ENCODE results near the gene HM13. TPM values are rescaled to one million over a fixed set of nuclear protein-coding genes. Genes with fewer than 3 reads are reported as not detected.

HM13 gene
- total and polyA plus RNA-seq, 2 experiments from 2014 or later: 126 to 150 TPM

DNA sequence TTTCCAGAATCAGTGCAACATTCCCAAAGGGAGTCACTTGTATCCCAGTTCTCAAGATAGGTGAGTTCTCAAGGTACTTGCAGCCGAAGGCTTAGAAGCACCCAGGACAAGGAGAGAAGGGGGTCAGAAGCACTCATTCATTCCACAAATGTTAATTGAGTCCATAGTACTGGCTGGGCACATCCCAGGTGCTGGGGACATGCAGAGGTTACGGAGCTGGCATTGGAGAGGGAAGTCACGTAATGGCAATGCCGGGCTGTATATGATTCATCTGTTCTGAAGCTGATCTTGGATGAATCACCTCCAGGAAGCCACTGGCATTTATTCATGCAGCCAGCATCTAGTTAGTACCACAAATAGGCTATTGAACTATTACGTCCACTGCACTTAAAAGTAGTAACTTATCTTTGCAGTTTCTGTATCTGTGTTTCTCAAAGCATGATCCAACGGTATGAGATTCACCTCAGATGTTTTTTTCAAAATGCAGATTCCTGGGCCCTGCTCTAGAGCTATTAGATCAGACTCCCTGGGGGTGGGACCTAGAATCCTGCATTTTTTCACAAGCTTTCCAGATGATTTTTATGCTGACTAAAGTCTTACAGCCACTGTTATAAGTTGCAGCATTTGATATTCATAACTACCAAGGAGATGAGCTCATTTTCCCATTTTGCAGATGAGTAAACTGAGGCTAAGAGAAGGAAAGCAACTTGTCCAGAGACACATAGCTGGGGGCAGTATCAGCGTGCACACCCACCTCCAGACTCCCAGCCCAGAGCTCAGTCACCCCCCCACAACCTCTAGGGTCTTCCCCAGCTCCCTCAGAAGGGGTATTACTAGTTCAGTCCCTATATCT is 46.7 kb downstream of the HM13 start:
- Histone ChIP-seq H4K20me1 (replicated peaks; ENCODE audit: insufficient read depth) (peaks cover 22% of the 10 kb centered on the region; the same call in 1 of the 2 replicates), H3K4me3 (no peak overlapping the region), H3F3A (replicated peaks; ENCODE audit: low read depth) (peaks cover 71% of the 10 kb centered on the region), H3K4me1 (ENCODE audit: insufficient read depth) (peaks cover 13% of the 10 kb centered on the region), H3K27ac (ENCODE audit: low read depth) (peak overlapping the region; percentile 75), H2AFZ (no peak overlapping the region), H3K4me2 (no peak overlapping the region), H3K79me2 (replicated peaks; ENCODE audit: insufficient read depth) (no peaks in the 10 kb centered on the region), H3K9me2 (ENCODE audit: insufficient read depth) (no peaks in the 10 kb centered on the region), H3K27me3 (ENCODE audit: insufficient read depth) (no peaks in the 10 kb centered on the region), H3K36me3 (ENCODE audit: insufficient read depth) (peaks cover 59% of the 10 kb centered on the region)
- peaks cover 18% of the 10 kb centered on the region; the same call in 2 of the 3 replicates for H3K4me1 Mint-ChIP-seq
- H3K9me3 Mint-ChIP-seq: no peaks in the 10 kb centered on the region; the same call in 2 of the 3 replicates
- DNase-seq (ENCODE audit: low spot score) (no peak), ATAC-seq (no peak)
- H3K36me3 Mint-ChIP-seq (ENCODE audit: low read depth): peaks cover 81% of the 10 kb centered on the region
- peak overlapping the region; percentile 97 for H3K27ac Mint-ChIP-seq
- no peak overlapping the region for H3K4me3 Mint-ChIP-seq
- H3K27me3 Mint-ChIP-seq (ENCODE audit: insufficient read depth, low read depth, poor library complexity): peaks cover 45% of the 10 kb centered on the region
- no peak for TF ChIP-seq STAT1 (IDR thresholded peaks at IDR 0.05; ENCODE audit: unreplicated experiment)
- TF ChIP-seq, protein P1, sequence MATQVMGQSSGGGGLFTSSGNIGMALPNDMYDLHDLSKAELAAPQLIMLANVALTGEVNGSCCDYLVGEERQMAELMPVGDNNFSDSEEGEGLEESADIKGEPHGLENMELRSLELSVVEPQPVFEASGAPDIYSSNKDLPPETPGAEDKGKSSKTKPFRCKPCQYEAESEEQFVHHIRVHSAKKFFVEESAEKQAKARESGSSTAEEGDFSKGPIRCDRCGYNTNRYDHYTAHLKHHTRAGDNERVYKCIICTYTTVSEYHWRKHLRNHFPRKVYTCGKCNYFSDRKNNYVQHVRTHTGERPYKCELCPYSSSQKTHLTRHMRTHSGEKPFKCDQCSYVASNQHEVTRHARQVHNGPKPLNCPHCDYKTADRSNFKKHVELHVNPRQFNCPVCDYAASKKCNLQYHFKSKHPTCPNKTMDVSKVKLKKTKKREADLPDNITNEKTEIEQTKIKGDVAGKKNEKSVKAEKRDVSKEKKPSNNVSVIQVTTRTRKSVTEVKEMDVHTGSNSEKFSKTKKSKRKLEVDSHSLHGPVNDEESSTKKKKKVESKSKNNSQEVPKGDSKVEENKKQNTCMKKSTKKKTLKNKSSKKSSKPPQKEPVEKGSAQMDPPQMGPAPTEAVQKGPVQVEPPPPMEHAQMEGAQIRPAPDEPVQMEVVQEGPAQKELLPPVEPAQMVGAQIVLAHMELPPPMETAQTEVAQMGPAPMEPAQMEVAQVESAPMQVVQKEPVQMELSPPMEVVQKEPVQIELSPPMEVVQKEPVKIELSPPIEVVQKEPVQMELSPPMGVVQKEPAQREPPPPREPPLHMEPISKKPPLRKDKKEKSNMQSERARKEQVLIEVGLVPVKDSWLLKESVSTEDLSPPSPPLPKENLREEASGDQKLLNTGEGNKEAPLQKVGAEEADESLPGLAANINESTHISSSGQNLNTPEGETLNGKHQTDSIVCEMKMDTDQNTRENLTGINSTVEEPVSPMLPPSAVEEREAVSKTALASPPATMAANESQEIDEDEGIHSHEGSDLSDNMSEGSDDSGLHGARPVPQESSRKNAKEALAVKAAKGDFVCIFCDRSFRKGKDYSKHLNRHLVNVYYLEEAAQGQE (IDR thresholded peaks at IDR 0.05; ENCODE audit: unreplicated experiment): no peak
- TF ChIP-seq ZNF114 (CRISPR knock-in tag; IDR thresholded peaks at IDR 0.05): no peak
- TF ChIP-seq, protein P2, sequence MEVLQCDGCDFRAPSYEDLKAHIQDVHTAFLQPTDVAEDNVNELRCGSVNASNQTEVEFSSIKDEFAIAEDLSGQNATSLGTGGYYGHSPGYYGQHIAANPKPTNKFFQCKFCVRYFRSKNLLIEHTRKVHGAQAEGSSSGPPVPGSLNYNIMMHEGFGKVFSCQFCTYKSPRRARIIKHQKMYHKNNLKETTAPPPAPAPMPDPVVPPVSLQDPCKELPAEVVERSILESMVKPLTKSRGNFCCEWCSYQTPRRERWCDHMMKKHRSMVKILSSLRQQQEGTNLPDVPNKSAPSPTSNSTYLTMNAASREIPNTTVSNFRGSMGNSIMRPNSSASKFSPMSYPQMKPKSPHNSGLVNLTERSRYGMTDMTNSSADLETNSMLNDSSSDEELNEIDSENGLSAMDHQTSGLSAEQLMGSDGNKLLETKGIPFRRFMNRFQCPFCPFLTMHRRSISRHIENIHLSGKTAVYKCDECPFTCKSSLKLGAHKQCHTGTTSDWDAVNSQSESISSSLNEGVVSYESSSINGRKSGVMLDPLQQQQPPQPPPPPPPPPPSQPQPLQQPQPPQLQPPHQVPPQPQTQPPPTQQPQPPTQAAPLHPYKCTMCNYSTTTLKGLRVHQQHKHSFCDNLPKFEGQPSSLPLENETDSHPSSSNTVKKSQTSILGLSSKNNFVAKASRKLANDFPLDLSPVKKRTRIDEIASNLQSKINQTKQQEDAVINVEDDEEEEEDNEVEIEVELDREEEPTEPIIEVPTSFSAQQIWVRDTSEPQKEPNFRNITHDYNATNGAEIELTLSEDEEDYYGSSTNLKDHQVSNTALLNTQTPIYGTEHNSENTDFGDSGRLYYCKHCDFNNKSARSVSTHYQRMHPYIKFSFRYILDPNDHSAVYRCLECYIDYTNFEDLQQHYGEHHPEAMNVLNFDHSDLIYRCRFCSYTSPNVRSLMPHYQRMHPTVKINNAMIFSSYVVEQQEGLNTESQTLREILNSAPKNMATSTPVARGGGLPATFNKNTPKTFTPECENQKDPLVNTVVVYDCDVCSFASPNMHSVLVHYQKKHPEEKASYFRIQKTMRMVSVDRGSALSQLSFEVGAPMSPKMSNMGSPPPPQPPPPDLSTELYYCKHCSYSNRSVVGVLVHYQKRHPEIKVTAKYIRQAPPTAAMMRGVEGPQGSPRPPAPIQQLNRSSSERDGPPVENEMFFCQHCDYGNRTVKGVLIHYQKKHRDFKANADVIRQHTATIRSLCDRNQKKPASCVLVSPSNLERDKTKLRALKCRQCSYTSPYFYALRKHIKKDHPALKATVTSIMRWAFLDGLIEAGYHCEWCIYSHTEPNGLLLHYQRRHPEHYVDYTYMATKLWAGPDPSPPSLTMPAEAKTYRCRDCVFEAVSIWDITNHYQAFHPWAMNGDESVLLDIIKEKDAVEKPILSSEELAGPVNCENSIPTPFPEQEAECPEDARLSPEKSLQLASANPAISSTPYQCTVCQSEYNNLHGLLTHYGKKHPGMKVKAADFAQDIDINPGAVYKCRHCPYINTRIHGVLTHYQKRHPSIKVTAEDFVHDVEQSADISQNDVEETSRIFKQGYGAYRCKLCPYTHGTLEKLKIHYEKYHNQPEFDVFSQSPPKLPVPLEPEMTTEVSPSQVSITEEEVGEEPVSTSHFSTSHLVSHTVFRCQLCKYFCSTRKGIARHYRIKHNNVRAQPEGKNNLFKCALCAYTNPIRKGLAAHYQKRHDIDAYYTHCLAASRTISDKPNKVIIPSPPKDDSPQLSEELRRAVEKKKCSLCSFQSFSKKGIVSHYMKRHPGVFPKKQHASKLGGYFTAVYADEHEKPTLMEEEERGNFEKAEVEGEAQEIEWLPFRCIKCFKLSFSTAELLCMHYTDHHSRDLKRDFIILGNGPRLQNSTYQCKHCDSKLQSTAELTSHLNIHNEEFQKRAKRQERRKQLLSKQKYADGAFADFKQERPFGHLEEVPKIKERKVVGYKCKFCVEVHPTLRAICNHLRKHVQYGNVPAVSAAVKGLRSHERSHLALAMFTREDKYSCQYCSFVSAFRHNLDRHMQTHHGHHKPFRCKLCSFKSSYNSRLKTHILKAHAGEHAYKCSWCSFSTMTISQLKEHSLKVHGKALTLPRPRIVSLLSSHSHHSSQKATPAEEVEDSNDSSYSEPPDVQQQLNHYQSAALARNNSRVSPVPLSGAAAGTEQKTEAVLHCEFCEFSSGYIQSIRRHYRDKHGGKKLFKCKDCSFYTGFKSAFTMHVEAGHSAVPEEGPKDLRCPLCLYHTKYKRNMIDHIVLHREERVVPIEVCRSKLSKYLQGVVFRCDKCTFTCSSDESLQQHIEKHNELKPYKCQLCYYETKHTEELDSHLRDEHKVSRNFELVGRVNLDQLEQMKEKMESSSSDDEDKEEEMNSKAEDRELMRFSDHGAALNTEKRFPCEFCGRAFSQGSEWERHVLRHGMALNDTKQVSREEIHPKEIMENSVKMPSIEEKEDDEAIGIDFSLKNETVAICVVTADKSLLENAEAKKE (CRISPR knock-in tag; IDR thresholded peaks at IDR 0.05): no peak
- TF ChIP-seq ZNF331 (CRISPR knock-in tag; IDR thresholded peaks at IDR 0.05; ENCODE audit: low read depth): no peak
- TF ChIP-seq, protein P3, sequence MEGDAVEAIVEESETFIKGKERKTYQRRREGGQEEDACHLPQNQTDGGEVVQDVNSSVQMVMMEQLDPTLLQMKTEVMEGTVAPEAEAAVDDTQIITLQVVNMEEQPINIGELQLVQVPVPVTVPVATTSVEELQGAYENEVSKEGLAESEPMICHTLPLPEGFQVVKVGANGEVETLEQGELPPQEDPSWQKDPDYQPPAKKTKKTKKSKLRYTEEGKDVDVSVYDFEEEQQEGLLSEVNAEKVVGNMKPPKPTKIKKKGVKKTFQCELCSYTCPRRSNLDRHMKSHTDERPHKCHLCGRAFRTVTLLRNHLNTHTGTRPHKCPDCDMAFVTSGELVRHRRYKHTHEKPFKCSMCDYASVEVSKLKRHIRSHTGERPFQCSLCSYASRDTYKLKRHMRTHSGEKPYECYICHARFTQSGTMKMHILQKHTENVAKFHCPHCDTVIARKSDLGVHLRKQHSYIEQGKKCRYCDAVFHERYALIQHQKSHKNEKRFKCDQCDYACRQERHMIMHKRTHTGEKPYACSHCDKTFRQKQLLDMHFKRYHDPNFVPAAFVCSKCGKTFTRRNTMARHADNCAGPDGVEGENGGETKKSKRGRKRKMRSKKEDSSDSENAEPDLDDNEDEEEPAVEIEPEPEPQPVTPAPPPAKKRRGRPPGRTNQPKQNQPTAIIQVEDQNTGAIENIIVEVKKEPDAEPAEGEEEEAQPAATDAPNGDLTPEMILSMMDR (conservative IDR thresholded peaks at IDR 0.05; ENCODE audit: low read depth in 2 of 2): no peak
- TF ChIP-seq EZH2 (IDR thresholded peaks at IDR 0.05; ENCODE audit: low read depth, unreplicated experiment): no peak

All from GM23338 (cell line).